ENCODE results near the gene SPHKAP.

DNA sequence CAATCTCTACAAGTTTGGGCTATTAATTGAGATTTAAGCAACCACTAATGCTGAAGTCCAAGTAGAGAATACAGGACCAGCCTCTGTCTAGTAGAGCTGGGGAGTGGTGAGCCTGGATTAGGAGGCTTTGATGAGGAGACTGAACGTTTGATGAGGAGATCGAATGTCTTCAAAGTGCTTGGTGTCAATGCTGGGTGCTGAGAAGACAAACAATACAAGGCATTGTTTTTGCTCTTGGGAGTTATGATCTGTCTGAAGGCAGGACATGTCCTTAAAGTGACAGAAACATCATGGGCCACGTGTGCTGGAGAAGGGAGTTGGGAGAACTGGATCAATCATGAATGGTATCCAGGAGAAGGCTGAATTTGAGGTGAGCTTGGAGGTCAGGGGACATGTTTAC lies 143.6 kb downstream of the SPHKAP start:
- TF ChIP-seq SRSF1 (optimal IDR thresholded peaks at IDR 0.05; ENCODE audit: low read depth, low read length) (no peak), ZNF496 (CRISPR knock-in tag; IDR thresholded peaks at IDR 0.05; ENCODE audit: insufficient replicate concordance) (no peak), MAFG (CRISPR knock-in tag; IDR thresholded peaks at IDR 0.05) (no peak), ZNF615 (CRISPR knock-in tag; IDR thresholded peaks at IDR 0.05; ENCODE audit: borderline replicate concordance) (no peak), GABPA (IDR thresholded peaks at IDR 0.05; ENCODE audit: low read depth, low read length) (no peak), GABPA (CRISPR knock-in tag; IDR thresholded peaks at IDR 0.05; ENCODE audit: low read depth) (no peak), PAWR (CRISPR knock-in tag; IDR thresholded peaks at IDR 0.05; ENCODE audit: borderline replicate concordance) (no peak), CTCF (CRISPR knock-in tag; IDR thresholded peaks at IDR 0.05) (no peak)
